Activated CD4-positive, alpha-beta T cell treated with anti-CD3 and anti-CD28 coated beads, Interleukin-2, amount 50 U/mL, for 16 hours (primary cell): ENCODE results near the gene MELK.
A peak's percentile ranks its signal among the peaks of the same experiment; 100 is the strongest.
"Not testable (repeated sequence)": the region's sequence is repeated elsewhere in the genome, so short reads cannot be mapped to it uniquely, and the experiment has no call there.

Experiments used
- DNase-seq: peaks from one replicate; pipeline ENCODE4 v3.0.0-alpha.2; 2020

MELK gene

GRCh38 chr9:36572515-36573418, at the start of gene MELK:
TSS of gene MELK (plus strand) at chr9:36572895. CDS start at chr9:36581682, 8,787 bp downstream.
- DNase-seq, result peak; percentile 89

GRCh38 chr9:36530224-36530623, 42.5 kb upstream of the MELK start:
- no peak for DNase-seq

GRCh38 chr9:36532353-36532752, 40.3 kb upstream of the MELK start:
- DNase-seq, result no peak

- DNase-seq, result not testable (repeated sequence)
Measured at GRCh38 chr9:36533726-36534125, 39.0 kb upstream of the MELK start.

GRCh38 chr9:36535107-36535506, 37.6 kb upstream of the MELK start:
- no peak for DNase-seq

GRCh38 chr9:36537861-36538260, 34.8 kb upstream of the MELK start:
- no peak for DNase-seq

GRCh38 chr9:36542355-36542754, 30.3 kb upstream of the MELK start:
- DNase-seq, result no peak

- DNase-seq, result no peak
Measured at GRCh38 chr9:36543916-36544315, 28.8 kb upstream of the MELK start.

GRCh38 chr9:36547598-36547997, 25.1 kb upstream of the MELK start:
- no peak for DNase-seq

- no peak for DNase-seq
Measured at GRCh38 chr9:36548454-36548853, 24.2 kb upstream of the MELK start.

GRCh38 chr9:36550135-36550534, 22.6 kb upstream of the MELK start:
- no peak for DNase-seq

GRCh38 chr9:36550631-36551098, 22.0 kb upstream of the MELK start:
- DNase-seq, result peak; percentile 58

GRCh38 chr9:36551129-36551528, 21.6 kb upstream of the MELK start:
- no peak for DNase-seq

GRCh38 chr9:36551910-36552309, 20.8 kb upstream of the MELK start:
- no peak for DNase-seq

- DNase-seq, result no peak
Measured at GRCh38 chr9:36559036-36559695, 13.5 kb upstream of the MELK start.

- no peak for DNase-seq
Measured at GRCh38 chr9:36560771-36561170, 11.9 kb upstream of the MELK start.

- not testable (repeated sequence) for DNase-seq
Measured at GRCh38 chr9:36562801-36563200, 9.9 kb upstream of the MELK start.

GRCh38 chr9:36566813-36567221, 5.9 kb upstream of the MELK start:
- no peak for DNase-seq

- not testable (repeated sequence) for DNase-seq
Measured at GRCh38 chr9:36568681-36569080, 4.0 kb upstream of the MELK start.

GRCh38 chr9:36571333-36571732, 1.4 kb upstream of the MELK start:
- no peak for DNase-seq

GRCh38 chr9:36574045-36574444, 1.4 kb downstream of the MELK start:
- DNase-seq, result peak; percentile 9

GRCh38 chr9:36575411-36575882, 2.8 kb downstream of the MELK start:
- peak; percentile 33 for DNase-seq

- no peak for DNase-seq
Measured at GRCh38 chr9:36576866-36577265, 4.2 kb downstream of the MELK start.
